ENCODE data around the gene MAP2K5.

Gene MAP2K5

DNA sequence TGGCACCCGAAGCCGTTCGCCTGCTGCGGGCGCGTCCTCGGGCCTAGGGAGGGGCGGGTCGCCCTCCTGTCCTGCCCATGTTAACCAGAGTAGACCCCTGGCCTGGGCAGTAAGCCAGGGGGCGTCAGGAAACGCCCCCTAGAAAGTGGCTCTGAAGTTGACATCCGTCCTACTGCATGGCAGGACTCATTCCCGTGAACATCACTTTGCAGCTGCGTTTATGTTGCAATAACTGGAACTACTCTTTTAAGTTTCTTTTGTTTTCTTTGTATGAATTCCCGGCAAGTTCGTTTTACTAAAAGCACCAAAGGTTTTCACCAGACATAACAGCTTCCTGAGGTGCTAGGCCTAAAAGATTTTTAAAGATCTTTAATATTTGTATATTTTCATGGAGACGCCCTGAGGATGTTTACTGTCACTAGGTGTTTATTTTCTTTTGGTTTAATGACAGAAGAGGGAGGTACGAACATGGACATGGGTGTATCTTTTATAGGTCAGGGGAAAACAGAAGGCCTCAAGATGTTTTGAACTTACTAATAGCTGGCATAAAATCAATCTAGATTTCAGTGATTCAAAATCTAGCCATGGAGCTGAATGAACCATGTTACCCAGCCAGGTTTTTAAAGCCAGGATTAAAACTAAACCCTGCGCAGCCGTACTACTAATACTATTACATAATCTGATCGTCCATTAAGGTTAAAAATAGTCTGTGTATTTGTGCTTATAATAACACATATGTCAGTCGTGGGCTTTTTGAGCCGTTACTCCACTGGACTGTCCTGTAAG lies 20.5 kb upstream of the MAP2K5 start:
- no peak for DNase-seq

DNA sequence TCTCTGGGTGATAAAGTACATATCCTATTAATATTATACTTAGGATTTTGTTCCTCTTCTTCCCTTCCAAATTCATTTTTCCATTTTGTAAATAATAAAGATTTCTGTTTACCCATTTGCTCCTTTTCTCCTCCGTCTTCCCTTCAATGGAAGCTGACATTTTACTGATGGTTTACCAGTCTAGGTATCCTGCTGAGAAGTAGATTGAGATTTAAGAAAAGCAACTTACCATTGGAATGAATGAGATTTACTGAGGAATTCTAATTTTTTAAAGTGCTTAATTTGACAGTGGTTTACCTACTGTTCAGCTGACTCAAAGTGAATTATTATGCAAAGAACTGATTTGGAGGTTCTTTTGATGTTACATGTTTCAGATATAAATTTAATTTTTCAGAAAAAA lies 19.2 kb upstream of the MAP2K5 start:
- no peak for DNase-seq

DNA sequence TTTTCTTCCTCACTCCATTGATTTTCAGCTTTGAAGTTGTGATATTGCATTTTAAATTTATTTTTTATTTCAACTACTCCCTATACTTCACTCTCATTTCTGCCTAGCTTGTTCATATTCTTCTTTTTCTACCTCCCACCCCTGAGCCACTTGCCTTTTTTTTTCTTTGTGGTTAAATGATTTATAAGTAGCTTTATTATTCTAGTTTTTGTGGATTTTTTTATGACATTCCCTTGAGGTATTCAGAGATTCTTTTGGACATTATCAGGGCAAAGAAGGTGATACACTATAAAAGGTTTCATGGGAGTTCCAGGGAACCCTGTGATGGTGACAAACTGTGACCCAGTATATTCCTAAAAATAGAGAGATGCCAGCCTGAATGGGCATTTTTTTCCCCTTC lies 18.3 kb upstream of the MAP2K5 start:
- no peak for DNase-seq

GRCh38 chr15:67528513-67528912 lies 14.0 kb upstream of the MAP2K5 start:
- no peak for DNase-seq

DNA sequence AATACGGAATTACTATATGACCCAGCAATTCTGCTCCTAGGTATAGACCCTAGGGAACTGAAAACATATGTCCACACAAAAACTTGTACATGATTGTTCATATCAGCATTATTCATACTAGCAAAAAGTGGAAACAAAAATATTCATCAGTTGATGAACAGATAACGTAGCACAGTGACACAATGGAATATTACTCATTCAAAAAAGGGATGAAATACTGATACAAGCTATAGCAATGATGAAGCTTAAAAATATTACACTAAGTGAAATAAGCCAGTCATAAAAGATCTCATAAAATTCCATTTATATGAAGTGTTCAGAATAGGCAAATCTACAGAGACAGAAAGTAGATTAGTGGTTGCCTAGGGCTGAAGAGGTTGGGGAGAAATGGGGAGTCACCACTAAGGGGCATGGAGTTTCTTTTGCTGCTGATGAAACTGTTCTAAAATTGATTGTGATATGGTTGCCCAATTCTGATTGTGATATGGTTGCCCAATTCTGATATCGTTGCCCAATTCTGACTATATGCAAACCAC lies 11.1 kb upstream of the MAP2K5 start:
- DNase-seq = no peak

DNA sequence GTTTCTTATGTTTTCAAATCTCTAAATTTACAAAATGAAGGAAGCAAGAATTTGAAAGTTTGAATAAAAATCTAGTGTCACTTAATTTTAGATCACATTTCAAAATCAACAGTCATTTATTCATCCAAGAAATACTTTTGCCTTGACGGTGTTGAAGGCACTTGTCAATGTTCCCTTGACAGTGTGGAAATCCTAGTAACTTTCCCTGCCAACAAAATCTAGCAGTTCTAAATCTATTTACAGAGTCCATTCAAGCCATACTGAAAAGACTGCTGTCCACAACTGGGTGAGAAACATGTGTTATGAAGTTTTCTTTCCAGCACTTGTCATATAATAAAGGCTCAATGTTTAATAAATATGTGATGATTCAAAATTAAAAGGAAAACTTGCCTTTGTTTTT lies 8.6 kb upstream of the MAP2K5 start:
- DNase-seq = no peak

DNA sequence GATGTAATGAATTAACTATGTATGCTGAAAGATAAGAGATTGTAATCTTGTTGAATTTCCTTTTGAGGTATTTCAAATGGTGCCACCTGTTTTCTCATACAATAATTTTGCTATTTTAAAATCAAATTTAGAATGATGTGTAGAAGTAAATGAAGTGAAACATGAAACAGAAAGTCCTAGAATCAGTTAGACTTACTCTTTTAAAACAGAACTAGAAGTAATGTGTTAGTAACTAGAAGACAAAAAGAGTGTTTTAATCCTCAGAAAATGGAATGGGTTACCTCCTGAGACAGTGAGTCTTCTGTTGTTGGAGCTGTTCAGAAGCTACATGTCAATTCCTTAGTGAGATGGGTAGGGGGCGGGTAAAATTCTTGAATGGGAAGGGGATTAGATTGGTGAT lies 8.1 kb upstream of the MAP2K5 start:
- no peak for DNase-seq

GRCh38 chr15:67537771-67538170 lies 4.7 kb upstream of the MAP2K5 start:
- no peak for DNase-seq

DNA sequence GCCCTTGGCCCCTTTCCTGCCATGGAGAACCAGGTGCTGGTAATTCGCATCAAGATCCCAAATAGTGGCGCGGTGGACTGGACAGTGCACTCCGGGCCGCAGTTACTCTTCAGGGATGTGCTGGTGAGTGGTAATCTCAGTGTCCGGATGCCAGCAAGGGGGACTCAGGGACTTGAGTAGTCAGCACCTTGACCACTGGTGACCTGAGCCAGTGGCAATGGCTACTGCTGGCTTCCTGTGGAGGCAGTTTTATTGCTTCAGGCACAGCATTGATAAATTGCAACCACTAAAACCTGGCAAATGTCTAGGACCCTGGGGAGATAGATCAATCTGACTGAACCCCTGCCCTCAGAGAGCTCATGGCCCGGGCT lies 830 bp downstream of the MAP2K5 start:
- no peak for DNase-seq

DNA sequence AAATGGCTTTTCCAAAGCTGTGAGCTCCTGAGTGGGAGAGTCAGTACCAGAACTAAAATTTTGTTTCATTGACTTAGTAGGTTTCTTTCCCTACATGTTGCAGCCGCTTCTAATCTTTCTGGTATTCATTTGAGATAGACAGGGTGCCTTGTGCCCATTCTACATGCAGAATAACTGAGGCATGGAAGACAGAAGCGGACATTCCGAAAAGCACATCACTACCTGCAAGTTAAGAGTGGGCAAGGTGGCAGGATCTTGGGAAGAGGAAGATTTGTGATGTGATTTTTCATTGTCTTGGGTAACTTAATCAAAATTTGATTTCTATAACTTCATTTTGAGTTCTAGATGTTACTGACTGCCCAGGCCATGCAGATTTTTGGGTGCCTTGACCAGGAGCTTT lies 2.0 kb downstream of the MAP2K5 start:
- DNase-seq = no peak

- DNase-seq = no peak
Measured at GRCh38 chr15:67545864-67546263, 3.4 kb downstream of the MAP2K5 start.

- DNase-seq = no peak
Measured at GRCh38 chr15:67547064-67547463, 4.6 kb downstream of the MAP2K5 start.

GRCh38 chr15:67547836-67548235 lies 5.3 kb downstream of the MAP2K5 start:
- DNase-seq = no peak

DNA sequence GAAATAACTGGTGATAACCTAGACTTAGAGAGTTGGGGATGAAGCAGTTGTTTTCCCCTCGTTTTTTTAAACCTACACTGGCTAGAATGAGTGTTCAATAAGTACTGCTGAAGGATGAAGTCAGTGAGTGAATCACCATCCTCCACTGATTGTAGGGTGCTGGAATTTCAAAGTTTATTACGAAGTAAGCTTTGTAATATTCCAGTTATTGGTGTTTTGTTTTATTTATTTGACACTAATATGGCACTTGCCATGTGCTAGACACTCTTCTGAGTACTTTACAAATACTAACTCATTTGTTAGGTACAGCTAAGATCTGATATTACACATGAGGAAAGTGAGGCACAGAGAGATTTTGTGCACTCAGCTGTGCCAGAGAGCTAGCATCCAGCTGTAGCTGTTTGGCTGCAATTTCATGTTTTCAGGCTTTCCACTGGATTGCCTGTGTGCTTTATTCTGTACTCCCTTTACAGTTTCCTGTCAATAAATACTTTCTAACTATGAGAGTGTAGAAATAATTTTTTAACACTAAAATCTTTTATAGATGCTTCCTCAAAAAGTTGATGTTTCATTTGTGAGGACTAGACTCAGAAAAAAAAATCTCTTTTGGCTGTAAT lies 5.8 kb downstream of the MAP2K5 start:
- no peak for DNase-seq

DNA sequence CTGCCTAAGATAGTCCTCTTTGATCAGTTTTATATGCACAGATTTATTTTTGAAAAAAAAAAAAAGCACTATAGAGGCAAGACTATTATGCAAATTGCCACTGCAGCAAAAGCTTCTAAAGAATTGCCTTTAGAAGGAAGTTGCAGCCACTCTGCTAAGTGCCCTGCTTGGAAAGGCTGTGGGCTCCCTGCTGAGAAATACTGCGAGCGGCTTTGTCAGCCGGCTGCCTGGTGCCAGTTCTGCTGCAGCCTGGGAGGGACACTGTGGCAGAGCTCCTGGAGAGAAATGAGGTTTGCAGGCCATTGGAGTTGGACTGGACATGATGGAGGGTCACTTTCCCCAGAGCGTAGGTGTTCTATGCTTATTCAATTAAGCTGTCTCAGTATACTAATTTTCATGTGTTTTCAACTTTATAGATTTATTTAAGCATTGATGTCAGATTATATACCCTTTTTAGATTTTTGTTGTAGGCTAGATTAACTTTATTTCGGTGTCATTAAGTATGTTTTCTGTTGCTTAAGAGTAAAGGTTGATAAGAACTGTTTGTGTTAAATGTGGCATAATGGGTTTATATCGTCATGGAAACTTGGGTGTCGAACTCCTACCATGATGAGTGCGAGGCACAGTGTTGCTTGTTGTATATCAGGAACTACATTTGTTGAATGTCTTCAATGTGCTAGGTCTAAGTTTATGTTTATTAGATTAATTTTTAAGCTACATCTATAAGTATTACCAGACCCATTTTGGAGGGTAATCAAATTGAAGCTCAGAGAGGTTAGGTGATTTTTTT lies 6.6 kb downstream of the MAP2K5 start:
- no peak for DNase-seq

GRCh38 chr15:67549736-67550135 lies 7.2 kb downstream of the MAP2K5 start:
- DNase-seq = no peak

GRCh38 chr15:67550522-67550921 lies 8.0 kb downstream of the MAP2K5 start:
- DNase-seq = no peak

DNA sequence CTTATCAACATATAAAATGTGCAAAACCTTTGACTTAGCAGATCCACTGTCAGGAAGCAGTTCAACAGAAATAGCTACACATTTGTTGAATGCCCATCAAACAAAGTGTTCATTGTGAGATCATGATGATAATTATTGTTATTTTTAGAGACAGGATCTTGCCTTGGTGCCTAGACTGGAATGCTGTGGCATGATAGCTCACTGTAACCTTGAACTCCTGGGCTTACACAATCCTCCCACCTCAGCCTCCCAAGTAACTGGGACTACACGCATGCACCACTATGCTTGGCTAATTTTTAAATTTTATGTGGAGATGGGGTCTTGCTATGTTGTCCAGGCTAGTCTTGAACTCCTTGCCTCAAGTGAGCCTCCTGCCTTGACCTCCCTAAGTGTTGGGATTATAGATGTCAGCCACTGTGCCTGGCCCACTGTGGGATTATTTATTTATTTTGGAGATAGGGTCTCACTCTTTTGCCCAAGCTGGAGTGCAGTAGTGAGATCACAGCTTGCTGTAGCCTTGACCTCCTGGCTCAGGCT lies 8.8 kb downstream of the MAP2K5 start:
- DNase-seq = no peak

DNA sequence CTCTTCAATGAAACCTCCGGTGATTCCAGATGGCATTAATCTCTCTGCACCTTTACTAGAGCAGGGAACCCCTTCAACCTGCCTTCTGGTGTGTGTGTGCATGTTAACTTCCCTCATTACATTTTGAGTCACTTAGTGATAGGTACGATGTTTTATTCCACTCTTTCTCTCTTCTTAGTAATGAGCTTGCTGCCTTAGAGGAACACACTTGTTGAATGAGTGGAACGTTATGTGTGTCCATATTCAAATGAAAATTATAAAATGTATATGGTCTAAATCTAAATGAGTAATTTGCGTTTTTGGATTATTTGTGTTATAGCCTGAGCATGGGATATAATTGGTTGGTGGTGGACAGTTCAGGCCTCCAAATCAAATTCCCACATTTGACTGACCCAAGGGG lies 12.1 kb downstream of the MAP2K5 start:
- DNase-seq = no peak

GRCh38 chr15:67556976-67557570 lies 14.6 kb downstream of the MAP2K5 start:
- DNase-seq = no peak

DNA sequence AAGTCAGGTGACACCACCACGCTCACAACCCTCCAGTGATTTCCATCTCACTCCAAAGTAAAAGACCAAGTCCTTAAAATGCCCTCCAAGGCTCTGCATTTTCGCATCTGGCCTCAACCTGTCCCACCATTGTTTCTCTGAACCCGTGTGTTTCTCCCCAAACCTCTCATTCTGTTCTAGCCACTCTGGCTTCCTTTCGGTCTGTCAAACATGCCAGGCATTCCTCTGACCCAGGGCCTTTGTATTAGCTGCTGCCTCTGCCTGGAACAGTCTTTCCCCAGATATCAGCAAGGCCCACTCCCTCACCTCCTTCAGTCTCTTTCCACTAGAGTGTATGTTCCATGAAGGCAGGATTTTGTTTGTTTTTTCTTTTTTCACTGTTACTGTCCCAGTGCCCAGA lies 16.0 kb downstream of the MAP2K5 start:
- no peak for DNase-seq

DNA sequence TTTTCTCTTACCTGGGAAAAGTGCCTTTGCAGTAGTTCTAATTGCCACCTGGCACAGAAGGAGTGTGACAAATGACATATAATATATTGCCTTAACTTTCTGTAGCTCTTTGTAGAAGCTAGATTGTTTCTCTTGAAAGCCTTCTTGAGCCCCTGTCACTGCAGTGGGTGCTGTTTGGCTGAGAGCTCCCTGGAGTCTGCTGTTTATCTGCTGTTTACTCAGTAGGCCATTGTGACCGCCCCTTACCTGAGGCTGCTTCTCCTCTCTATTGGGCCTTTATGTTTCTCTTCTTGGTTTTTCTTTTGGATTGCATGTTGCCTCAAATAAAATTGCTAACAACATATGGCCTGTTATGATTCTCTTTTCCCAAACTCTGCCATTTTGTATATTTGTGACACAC lies 16.7 kb downstream of the MAP2K5 start:
- no peak for DNase-seq

- DNase-seq = no peak
Measured at GRCh38 chr15:67559576-67559975, 17.1 kb downstream of the MAP2K5 start.
